ENCODE measurements around the gene DPH2.

DPH2 gene

DNA sequence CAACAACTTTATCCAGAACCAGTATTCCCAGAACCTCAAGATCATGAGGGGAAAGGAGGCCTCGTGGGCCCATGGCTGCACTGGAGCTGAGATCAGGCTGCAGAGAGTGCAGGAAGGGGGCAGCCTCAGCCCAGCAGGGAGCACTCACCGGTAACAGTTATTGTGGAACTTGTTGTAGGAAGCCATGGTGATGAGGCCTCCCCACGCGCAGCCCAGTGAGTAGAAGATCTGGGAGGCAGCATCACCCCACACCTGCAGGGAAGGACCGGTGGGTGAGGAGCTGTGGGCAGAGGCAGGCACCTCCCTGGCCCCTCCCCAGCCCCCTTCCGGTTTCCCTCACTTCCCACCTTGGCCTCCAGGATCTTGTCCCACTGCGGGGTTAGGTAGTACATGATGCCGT lies 32.4 kb downstream of the DPH2 start:
- Mint-ChIP-seq H3K27ac (no peak overlapping the region), H3K9me3 (no peaks in the 10 kb centered on the region), H3K4me1 (peaks cover 4% of the 10 kb centered on the region), H3K4me3 (no peak overlapping the region), H3K36me3 (no peaks in the 10 kb centered on the region), H3K27me3 (peaks cover 5% of the 10 kb centered on the region)
- ATAC-seq (ENCODE audit: low read depth), result no peak
- DNase-seq (ENCODE audit: low spot score in 2 of 2), result no peak

- Mint-ChIP-seq H3K36me3 (no peaks in the 10 kb centered on the region), H3K4me1 (peaks cover 4% of the 10 kb centered on the region), H3K4me3 (no peak overlapping the region), H3K27ac (no peak overlapping the region), H3K9me3 (no peaks in the 10 kb centered on the region), H3K27me3 (peaks cover 5% of the 10 kb centered on the region)
- no peak for DNase-seq (ENCODE audit: low spot score in 2 of 2)
- ATAC-seq (ENCODE audit: low read depth), result no peak
These were observed 32.9 kb downstream of the DPH2 start for GRCh38 chr1:44002606-44003157.

- no peak for ATAC-seq (ENCODE audit: low read depth)
- Mint-ChIP-seq H3K27ac (no peak overlapping the region), H3K36me3 (no peaks in the 10 kb centered on the region)
These were observed 38.4 kb downstream of the DPH2 start for GRCh38 chr1:44008259-44008658.

GRCh38 chr1:44010935-44011471 lies 41.2 kb downstream of the DPH2 start:
- ATAC-seq (ENCODE audit: low read depth) (no peak), DNase-seq (ENCODE audit: low spot score in 2 of 2) (no peak)
- Mint-ChIP-seq H3K27me3 (peaks cover 4% of the 10 kb centered on the region), H3K27ac (no peak overlapping the region), H3K4me1 (no peaks in the 10 kb centered on the region), H3K4me3 (no peak overlapping the region), H3K9me3 (no peaks in the 10 kb centered on the region), H3K36me3 (no peaks in the 10 kb centered on the region)

More at GRCh38 chr1:44008259-44008658, 38.4 kb downstream of the DPH2 start:
- Mint-ChIP-seq H3K27me3 (no peaks in the 10 kb centered on the region), H3K4me3 (no peak overlapping the region), H3K9me3 (no peaks in the 10 kb centered on the region), H3K4me1 (peaks cover 2% of the 10 kb centered on the region)
- no peak for DNase-seq (ENCODE audit: low spot score in 2 of 2)

- no peaks in the 10 kb centered on the region for H3K36me3 Mint-ChIP-seq
- no peaks in the 10 kb centered on the region for H3K9me3 Mint-ChIP-seq
- ATAC-seq (ENCODE audit: low read depth), result no peak
- H3K4me1 Mint-ChIP-seq, result no peaks in the 10 kb centered on the region
- DNase-seq (ENCODE audit: low spot score in 2 of 2), result no peak
- no peak overlapping the region for H3K27ac Mint-ChIP-seq
- H3K27me3 Mint-ChIP-seq, result peaks cover 4% of the 10 kb centered on the region
- H3K4me3 Mint-ChIP-seq, result no peak overlapping the region
These were observed 42.6 kb downstream of the DPH2 start for GRCh38 chr1:44012404-44012803.

- DNase-seq (ENCODE audit: low spot score in 2 of 2) (no peak), ATAC-seq (ENCODE audit: low read depth) (no peak)
- Mint-ChIP-seq H3K9me3 (no peaks in the 10 kb centered on the region), H3K36me3 (no peaks in the 10 kb centered on the region), H3K27me3 (peaks cover 4% of the 10 kb centered on the region), H3K4me3 (no peak overlapping the region), H3K4me1 (no peaks in the 10 kb centered on the region), H3K27ac (no peak overlapping the region)
These were observed 43.3 kb downstream of the DPH2 start for GRCh38 chr1:44012941-44013609.

DNA sequence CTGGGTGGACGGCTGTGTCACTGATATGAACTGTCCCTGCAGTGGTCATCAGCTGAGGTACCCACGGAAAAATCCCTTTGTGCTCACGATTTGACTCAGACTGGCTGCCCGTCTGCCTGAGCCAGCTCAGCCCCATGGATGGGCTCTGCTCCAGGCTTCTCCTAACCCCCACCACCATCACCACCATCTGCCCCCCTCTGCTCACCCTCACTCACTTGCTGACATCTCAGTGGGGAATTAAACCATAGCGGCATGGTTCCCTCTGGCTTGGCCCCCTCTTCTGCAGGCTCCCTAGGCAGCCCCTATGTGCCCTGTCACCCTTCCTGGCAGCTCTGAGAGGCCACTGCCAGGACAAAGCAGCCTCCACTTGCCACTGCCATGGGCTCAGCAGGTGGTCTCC lies 44.1 kb downstream of the DPH2 start:
- no peaks in the 10 kb centered on the region for H3K4me1 Mint-ChIP-seq
- peaks cover 4% of the 10 kb centered on the region for H3K27me3 Mint-ChIP-seq
- no peak overlapping the region for H3K4me3 Mint-ChIP-seq
- no peak for ATAC-seq (ENCODE audit: low read depth)
- DNase-seq (ENCODE audit: low spot score in 2 of 2), result no peak
- no peaks in the 10 kb centered on the region for H3K9me3 Mint-ChIP-seq
- H3K36me3 Mint-ChIP-seq, result no peaks in the 10 kb centered on the region
- H3K27ac Mint-ChIP-seq, result no peak overlapping the region

DNA sequence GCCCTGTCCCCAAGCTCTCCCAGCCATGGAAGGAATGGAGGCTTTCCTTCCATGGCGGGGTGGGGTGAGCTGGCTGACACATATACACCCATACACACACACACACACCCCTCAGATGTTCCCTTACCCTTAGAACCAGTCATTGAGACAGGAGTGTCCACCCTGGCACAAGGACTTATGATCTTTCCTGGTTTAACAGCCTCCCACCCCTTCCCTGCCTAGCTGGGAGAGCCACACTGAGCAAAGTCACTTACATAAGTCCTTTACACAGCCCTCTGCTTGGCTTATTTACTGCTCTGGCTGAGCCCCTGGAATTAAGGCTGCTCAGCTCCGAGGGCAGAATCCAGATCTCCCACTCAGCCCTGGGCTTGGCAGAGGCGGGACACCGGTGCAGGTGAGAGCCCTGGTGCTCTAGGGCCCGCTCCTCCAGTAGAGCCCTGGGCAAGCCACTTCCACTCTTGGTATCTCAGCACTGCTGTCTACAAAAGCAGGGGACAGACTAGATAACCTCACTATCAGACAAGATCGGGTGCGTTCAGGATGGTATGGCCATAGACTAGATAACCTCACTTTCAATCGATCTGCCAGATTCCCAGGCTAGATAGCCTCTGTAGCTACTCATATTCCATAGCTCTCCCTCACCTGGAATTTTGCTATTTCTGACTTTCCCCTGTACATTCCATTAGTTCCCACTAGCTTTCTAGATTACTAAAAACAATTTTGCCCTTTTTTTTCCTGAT lies 44.7 kb downstream of the DPH2 start:
- Mint-ChIP-seq H3K4me3 (no peak overlapping the region), H3K36me3 (no peaks in the 10 kb centered on the region), H3K9me3 (no peaks in the 10 kb centered on the region), H3K27me3 (peaks cover 4% of the 10 kb centered on the region), H3K4me1 (no peaks in the 10 kb centered on the region), H3K27ac (no peak overlapping the region)
- ATAC-seq (ENCODE audit: low read depth) (no peak), DNase-seq (ENCODE audit: low spot score in 2 of 2) (no peak)

DNA sequence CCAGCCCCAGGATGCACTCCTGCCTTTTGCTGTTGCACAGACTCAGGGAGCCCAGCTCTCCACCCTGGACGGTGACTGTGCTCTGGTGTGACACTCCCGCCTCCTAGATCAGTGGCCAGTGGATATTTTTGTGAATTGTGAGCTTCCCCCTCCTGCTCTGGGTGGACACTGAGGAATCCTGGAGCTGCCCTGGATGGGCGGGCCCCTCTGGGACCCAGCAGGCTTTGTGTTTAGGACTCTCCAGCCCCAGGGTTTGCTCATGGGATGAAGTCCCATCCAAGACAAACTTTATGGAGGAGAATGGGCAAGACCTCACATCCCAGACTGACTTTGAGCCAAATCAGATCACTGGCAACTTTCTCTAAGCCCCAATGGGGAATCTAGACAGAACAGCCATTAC lies 45.4 kb downstream of the DPH2 start:
- ATAC-seq (ENCODE audit: low read depth) (no peak), DNase-seq (ENCODE audit: low spot score in 2 of 2) (no peak)
- H3K4me1 Mint-ChIP-seq, result no peaks in the 10 kb centered on the region
- H3K9me3 Mint-ChIP-seq, result no peaks in the 10 kb centered on the region
- no peak overlapping the region for H3K27ac Mint-ChIP-seq
- no peaks in the 10 kb centered on the region for H3K36me3 Mint-ChIP-seq
- no peak overlapping the region for H3K4me3 Mint-ChIP-seq
- peaks cover 4% of the 10 kb centered on the region for H3K27me3 Mint-ChIP-seq

DNA sequence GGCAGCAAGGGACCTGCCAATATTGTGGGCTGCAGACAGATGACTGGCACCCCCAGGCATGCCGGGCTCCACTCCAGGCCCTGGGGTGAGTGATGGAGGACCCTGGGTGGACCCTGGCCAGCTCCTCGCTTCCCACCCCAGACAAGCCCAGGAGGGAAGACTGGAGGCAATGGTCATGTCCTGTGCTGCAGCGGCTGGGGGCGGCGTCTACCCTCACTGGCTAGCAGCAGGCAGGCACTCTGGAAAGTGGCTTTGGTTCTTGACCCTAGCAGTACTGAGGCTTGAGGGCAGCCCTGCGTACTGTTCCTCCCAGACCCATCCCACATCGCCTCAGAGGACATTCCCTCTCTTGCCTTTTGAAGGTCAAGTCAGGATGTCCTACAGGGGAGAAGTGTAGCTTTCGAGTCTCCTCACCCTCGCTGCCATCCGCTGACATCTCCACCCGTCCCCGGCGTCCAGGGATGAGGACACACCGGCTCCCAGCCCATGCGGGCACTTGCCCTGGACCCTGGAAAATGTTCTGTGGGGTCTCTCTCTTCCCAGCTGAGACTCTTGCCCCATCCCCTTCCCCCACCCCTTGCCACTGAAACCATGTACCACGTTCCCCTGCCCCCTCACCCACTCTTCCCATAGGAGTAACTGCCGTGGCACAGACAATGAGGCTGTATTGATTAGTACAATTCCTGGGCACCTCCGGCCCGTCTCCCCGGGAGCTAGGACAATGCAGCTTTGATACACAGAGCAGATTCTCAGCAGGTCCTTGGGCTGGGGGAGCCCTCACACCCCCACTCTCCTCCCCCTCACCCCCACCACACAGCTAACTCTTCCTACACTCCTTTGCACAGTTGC lies 46.5 kb downstream of the DPH2 start:
- Mint-ChIP-seq H3K27ac (no peak overlapping the region), H3K36me3 (no peaks in the 10 kb centered on the region), H3K4me3 (no peak overlapping the region), H3K4me1 (no peaks in the 10 kb centered on the region), H3K27me3 (peaks cover 4% of the 10 kb centered on the region), H3K9me3 (no peaks in the 10 kb centered on the region)
- DNase-seq (ENCODE audit: low spot score in 2 of 2) (no peak), ATAC-seq (ENCODE audit: low read depth) (no peak)

- Mint-ChIP-seq H3K27me3 (peaks cover 4% of the 10 kb centered on the region), H3K4me1 (no peaks in the 10 kb centered on the region), H3K36me3 (no peaks in the 10 kb centered on the region), H3K27ac (no peak overlapping the region), H3K9me3 (no peaks in the 10 kb centered on the region), H3K4me3 (no peak overlapping the region)
- ATAC-seq (ENCODE audit: low read depth) (no peak), DNase-seq (ENCODE audit: low spot score in 2 of 2) (no peak)
These were observed 47.1 kb downstream of the DPH2 start for GRCh38 chr1:44016890-44017400.

GRCh38 chr1:44019466-44019948 lies 49.7 kb downstream of the DPH2 start:
- Mint-ChIP-seq H3K9me3 (no peaks in the 10 kb centered on the region), H3K4me3 (no peak overlapping the region), H3K27me3 (no peaks in the 10 kb centered on the region), H3K27ac (no peak overlapping the region), H3K36me3 (no peaks in the 10 kb centered on the region), H3K4me1 (peaks cover 2% of the 10 kb centered on the region)
- ATAC-seq (ENCODE audit: low read depth) (no peak), DNase-seq (ENCODE audit: low spot score in 2 of 2) (no peak)

- H3K4me3 Mint-ChIP-seq, result no peak overlapping the region
- DNase-seq (ENCODE audit: low spot score in 2 of 2), result no peak
- no peaks in the 10 kb centered on the region for H3K9me3 Mint-ChIP-seq
- H3K36me3 Mint-ChIP-seq, result no peaks in the 10 kb centered on the region
- peaks cover 9% of the 10 kb centered on the region for H3K4me1 Mint-ChIP-seq
- no peak for ATAC-seq (ENCODE audit: low read depth)
- H3K27me3 Mint-ChIP-seq, result no peaks in the 10 kb centered on the region
- H3K27ac Mint-ChIP-seq, result no peak overlapping the region
These were observed 50.7 kb downstream of the DPH2 start for GRCh38 chr1:44020464-44020863.

Measured in memory B cell (primary cell).